Effector CD8-positive, alpha-beta T cell (primary cell): ENCODE results near the gene PORCN.

Experiments
- DNase-seq: peaks from one replicate; lab custom pipeline; 2025; lab: John Stamatoyannopoulos, UW

The PORCN gene

DNA sequence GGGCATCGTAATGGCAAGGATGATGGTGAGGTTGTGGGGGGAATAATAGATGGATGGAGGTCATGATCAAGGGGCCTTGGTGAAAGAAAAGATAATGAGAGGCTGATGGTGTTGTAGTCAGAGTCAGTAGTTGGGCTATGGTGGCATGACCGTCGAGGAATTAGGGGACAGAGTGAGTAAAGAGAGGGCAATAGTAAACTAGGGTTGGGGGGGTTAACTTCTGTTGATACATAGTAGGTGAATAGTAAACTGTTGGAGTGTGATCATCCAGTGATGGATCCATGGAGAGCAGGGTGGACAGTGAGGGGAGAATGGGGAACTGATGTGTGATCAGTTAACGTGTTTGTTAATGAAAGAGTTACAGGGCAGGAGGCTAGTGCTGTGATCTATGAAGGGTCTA is 31.9 kb upstream of the PORCN start:
- DNase-seq = no peak

DNA sequence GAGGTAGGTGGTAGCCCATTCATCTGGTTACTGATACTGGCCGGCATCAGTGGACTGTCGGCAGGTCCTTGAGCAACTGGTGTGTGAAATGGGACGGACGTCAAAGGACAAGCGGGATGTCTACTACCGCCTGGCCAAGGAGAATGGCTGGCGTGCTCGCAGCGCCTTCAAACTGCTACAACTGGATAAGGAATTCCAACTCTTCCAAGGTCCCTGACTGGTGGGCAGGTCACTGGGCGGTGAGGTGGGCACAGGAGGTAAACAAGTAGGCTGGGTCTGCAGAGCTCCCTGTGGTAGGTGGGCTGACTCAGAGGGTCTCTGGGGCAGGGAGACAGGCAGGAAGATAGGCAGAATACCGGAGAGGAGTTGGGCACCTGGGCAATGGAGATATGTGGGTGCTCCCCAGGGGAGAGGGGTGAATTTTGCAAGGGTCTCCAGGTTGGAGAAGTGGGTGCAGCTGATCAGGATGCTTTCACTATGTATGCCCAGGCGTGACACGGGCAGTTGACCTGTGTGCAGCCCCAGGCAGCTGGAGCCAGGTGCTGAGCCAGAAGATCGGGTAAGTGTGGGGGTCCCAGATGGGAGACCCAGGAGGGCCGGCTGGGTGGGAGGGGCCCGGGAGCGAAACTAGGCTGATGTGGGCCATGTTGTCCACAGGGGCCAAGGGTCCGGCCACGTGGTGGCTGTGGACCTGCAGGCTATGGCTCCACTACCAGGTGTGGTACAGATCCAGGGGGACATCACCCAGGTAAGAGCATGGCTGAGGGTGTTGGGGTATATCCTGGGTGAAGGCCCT is 30.6 kb upstream of the PORCN start:
- no peak for DNase-seq

DNA sequence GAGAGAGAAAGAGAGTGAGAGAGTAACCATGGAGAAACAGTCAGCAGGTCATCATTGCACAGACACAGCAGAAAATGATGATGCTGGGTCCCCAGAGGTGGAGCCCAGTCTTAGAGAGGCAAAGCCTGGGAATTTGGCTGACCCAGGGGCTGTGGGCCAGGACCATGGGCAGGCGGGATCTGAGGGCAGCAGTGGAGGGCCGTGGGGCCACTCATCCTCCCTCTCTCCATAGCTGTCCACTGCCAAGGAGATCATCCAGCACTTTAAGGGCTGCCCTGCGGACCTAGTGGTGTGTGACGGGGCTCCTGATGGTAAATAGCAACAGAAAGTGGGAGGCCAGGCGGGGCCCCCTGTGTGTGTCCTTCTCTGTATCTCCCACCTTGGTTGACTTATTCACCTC is 30.0 kb upstream of the PORCN start:
- no peak for DNase-seq

DNA sequence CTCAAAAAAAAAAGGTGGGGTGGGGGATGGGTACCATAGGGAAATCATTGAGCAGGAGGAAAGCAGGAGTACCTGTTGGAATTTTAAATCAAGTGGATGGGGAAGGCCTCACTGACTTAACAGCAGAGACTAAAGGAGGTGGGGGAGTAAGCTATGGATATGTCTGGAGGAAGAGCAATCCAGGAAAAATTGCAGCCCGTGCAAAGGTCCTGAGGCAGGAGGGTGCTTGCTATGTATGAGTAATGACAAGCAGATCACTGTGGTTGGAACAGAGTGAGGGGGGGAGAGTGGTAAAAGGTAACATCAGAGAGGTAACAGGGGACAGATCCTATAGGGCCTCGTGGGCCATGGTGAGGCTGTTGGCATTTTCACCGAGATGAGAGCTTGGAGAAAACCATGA is 28.6 kb upstream of the PORCN start:
- no peak for DNase-seq

DNA sequence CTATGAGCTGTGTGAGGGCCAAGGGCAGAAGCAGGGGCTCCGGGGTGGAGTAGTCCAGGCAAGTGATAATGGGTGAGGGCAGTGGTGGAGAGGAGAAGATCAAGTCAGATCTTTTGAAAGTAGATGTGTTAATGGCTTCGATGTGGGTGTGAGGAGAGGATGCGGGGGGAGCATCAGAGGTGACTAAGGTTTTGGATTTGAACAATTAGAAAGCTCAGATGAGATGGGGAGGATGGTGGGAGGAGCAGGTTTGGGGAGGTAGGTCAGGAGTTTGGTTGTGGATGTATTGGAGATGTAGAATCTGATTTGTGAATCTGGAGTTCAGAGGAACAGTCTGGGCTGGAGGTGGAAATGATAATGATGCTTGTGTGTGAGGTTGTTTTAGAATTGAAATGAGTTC is 28.2 kb upstream of the PORCN start:
- no peak for DNase-seq

DNA sequence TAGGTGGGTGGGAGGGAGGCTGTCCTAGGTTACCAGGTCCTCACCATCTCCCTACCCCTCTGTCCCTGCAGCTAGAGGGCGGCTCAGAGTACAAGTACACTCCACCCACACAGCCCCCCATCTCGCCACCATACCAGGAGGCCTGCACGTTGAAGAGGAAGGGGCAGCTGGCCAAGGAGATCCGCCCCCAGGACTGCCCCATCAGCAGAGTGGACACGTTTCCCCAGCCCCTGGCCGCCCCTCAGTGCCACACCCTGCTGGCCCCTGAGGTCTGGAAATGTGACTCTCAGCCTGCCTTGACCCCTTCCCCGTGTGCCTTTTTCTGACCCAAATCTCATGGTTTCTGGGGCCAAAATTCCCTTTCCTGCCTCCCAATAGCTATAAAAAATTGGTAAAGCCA is 26.3 kb upstream of the PORCN start:
- no peak for DNase-seq

DNA sequence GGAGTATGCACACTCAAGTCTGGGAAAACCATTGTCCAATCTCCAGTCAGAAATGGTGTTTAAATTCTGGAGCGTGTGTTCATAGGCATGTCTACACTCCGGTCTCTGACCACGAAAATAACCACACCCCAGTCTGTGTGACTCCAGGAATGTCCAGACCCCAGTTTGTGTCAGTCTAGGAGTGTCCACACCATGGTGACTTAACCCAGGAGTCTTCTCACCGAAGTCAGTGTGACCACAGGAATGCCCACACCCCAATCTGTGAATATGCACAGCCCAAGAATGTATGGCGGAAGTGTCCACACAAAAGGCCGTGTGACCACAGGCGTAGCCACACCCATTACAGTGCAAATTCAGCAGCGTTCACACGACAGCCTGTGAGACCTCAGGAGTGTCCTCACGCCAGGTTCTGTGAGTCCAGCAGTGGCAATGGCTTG is 21.4 kb upstream of the PORCN start:
- DNase-seq = no peak

DNA sequence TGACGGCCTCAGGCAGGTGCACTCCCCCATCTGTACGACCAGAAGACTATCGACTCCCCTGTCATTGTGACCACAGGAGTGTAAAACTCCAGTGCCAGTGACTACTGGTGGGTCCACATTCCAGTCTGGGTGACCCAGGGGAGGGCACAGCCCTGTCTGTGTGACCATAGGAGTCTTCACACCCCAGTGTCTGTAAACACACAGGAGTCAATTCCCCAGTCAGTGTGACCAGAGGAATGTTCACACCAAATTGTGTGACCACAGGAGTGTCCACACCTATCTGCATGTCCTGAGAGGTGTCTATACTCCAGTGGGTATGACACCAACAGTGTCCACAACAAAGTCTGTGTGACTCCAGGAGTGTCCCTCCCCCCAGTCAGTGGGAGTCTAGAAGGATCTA is 20.8 kb upstream of the PORCN start:
- DNase-seq = no peak

DNA sequence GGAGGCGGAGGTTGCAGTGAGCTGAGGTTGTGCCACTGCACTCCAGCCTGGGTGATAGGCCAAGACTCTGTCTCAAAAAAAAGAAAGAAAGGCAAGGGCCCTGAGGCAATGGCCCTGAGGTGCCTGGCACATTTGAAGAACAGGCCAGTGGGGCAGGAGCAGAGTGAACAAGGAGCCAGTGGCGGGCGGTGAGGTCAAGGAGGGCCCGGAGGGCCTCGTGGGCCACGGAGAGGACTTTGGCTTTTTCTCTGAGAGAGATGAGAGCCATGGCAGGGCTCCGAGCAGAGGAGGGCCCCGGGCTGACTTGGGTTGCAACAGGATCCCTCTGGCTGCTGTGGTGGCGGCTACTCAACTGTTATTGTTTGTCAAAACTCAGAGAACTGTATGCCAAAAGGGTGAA is 19.5 kb upstream of the PORCN start:
- DNase-seq = no peak

DNA sequence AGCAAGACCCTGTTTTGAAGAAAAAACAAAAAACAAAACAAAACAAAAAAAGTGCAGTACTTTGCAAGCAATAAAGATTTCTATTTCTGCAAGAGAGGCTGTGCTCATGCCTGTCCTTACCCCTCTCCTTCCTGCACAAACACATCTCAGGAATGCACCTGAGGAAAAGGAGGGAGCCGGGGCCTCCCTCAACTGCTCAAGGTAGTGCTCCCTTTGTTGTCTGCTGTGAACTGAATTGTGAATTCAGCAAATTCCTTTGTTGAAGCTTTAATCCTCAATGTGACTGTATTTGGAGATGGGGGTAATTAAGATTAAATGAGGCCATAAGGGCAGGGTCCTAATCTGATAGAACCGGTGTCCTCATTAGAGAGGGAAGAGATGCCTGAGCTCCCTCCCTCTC is 18.9 kb upstream of the PORCN start:
- DNase-seq = no peak

DNA sequence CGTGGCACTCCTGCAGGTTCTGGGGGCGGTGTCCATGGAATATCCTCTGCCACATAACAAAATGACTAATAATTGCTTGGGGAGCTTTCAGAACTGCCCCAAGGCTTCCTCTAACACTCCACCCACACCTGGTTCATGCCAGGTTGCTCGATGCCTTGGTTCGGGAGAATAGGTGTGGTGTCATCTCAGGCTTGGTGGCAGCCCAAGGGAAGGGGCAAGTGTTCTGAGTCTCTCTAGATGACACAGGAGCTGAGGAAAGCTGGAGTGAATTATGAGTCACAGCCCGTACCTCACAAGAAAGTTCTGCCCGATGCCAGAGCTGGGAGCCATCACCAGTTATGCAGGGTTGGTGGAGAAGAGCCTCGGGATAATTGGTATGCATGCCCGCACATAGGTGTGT is 18.1 kb upstream of the PORCN start:
- no peak for DNase-seq

DNA sequence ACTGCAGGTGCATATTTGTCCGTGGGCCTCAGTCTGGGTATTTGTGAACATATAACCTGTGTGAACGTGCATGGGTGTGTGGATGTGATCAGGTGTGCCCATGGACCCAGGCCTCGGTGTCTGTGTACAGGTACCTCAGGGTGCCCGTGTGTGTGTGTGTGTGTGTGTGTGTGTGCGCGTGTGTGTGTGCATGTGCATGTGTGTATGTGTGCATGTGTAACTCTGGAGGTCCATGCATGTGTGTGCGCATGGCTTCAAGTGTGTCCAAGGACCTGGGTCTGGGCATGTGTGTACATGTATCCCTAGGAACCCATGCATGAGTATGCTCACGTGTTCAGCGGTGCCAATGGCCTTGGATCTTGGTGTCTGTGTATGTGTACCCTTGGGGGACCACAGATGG is 17.0 kb upstream of the PORCN start:
- no peak for DNase-seq

DNA sequence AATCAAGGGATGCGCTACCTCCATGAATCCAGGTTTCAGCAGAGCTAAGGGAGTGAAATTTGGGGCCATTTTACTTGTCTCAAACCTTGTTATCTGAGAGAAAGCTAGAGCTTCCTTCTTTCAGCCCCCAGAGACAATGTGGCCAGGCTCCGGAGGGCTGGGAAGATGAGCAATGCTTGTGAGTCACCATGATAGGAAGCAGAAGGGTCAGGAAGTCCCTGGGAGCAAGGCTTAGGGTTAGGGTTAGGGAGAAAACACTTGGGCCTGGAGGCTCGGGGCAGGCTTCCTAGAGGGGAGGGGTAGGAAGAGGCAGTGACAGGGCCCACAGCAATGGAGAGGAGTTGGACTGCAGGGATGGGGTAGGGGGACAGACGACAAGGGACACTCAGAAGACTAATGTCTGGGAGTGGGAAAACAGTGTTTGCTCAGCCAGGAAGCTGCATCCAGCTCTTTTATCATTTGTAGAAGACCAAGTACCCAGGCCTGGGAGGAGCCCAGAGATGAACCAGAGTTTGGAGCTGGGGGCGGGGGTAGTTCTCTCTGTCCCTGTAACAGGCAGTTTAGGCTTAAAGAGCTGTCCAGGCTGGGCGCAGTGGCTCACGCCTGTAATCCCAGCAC is 16.4 kb upstream of the PORCN start:
- no peak for DNase-seq

DNA sequence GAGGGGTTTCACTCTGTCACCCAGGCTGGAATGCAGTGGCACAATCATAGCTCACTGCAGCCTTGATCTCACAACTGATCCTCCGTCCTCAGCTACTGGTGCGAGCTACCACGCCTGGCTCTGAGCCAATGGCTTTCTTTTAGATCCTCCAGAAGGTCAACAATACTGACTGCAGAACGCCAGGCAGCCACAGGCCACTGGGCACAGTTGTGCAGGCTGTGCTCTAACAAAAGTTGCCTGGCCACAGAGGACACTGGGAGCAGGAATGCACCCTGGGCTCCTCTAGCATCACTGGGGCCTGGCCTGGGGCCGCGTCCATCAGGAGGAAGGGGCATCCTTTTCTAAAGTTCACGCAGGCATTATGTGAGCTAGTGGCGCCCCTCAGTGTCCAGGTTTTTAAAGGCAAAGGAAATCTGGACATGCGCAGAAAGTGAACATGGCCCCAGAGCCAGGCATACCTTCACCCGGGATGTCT is 14.9 kb upstream of the PORCN start:
- no peak for DNase-seq

DNA sequence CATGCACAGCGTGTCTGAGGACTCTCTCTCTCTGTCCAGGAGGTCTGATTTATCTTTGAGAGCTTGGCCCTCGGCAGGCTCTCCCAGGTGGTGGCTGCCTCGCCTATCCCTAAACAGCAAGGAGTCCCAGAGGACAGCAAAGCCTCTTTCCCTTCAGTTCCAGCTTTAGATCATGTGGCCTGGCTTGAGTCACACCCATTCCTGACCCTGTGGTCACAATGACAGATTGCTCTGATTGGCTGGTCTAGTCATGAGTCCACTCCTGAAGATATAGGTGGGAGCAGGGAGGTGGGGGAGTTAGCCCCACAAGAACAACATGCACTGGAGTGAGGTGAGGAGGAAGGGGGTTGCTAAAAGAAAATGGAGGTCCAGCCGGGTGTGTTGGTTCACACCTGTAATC is 12.1 kb upstream of the PORCN start:
- DNase-seq = no peak

DNA sequence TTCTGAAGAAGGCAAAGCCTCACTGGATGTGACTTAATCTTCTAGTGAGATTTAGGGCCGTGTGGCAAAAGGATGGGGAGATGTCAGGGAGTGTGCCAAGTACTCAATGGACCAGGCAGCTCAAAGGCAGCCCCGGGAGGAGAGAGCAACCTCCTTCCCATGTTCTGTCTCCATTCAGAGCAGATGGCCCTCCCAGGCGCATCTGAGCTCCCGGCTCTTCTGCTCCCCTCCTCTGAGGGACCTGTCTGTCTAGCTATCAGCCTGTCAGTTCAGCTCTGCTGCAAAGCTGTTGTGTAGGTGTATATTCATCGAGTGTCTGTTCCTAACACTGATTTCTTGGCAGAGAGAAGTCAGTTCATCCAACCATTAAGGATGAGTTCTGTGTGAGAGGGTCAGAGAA is 10.9 kb upstream of the PORCN start:
- DNase-seq = no peak

DNA sequence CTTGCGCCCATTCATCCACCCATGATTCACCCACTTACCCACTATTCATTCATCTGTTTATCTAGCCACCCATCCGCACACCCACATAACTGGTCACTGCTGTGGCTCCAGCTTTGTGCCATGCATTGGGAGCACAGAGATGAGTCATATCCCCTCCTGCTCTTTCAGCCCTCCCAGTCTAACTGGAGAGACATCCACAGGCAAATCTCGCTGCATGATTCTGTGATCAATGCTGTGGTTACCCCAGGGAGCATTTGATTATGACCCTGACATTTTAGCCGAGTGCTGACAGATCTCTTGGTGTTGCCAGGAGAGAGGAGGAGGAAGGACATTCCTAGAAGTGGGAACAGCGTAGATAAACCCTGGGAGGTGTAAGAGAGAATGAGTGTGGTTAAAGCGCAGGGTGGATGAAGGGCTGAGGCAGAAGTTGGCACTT is 10.4 kb upstream of the PORCN start:
- no peak for DNase-seq

DNA sequence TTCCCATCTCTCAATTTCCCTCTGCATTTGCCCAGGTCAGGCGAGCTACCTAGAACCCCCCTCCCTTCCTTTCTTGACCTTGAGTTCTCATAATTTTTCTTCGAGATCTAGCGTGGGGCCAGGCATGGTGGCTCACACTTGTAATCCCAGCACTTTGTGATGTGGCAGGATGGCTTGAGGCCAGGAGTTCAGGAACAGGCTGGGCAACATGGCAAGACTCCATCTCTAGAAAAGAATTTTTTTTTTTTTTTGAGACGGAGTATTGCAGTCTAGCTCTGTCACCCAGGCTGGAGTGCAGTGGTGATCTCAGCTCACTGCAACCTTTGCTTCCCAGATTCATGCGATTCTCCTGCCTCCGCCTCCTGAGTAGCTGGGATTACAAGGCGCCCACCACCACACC is 4.5 kb upstream of the PORCN start:
- no peak for DNase-seq

DNA sequence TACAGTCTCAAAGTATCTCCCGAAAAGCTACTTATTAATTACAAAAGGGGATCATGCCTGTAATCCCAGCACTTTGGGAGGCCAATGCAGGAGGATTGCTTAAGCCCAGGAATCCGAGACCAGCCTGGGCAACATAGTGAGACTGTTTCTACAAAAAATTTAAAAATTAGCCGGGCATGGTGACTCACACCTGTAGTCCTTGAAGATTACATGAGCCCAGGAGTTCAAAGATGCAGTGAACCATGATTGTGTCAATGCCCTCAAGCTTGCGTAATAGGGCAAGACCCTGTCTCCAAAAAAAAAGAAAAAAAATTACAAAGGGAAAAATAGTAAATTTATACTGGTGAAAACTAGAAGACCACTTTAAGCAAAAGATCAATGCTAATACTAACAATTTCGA is 3.3 kb upstream of the PORCN start:
- DNase-seq = no peak

DNA sequence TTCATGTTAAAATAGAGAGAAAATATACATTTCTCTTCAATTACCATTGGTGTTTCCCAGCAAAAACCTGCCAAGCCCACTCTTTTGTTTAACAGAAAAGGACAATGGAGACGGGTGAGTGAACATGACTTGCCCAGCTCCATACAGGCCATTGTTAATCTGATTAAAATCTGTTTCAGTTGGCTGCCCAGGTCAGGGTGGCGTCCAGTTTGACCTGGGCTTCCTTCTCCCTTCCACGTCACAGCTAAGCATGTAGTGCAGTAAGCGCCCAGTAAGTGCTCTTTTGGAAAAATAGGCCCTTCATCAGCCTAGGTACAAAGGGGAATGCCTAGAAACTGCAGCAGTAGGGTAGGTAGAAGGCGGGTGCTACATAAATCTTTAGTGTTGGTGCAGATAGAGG is 1.5 kb upstream of the PORCN start:
- no peak for DNase-seq

DNA sequence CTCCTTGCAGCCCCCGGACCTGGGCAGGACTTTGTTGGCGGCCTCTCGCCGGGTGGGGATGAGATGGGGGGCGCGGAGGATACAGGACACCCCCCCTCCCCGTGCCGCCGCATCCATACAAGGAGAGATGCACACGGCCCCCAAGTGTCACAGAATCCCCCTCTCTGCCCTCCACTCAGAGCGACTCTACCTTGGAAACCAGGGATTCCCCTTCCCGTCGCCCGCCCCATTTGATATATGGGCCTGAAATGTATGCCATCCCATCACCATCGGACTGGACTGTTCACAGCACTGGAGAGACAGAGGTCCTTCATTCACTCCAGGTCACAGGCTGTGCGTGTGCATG is 426 bp downstream of the PORCN start:
- peak; percentile 1 for DNase-seq

DNA sequence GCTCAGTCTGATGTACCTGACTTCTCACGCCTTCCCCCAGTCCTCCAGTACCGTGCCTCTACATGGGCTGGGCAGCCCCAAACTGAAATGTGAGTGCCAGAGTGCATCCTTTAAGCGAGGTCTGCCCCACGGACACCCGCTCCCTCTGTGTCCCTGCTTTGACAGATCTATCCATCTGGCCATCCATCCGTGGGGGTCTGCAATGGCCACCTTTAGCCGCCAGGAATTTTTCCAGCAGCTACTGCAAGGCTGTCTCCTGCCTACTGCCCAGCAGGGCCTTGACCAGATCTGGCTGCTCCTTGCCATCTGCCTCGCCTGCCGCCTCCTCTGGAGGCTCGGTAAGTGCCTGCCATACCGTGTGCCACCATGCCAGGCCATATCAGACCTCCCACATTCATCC is 827 bp downstream of the PORCN start:
- no peak for DNase-seq

DNA sequence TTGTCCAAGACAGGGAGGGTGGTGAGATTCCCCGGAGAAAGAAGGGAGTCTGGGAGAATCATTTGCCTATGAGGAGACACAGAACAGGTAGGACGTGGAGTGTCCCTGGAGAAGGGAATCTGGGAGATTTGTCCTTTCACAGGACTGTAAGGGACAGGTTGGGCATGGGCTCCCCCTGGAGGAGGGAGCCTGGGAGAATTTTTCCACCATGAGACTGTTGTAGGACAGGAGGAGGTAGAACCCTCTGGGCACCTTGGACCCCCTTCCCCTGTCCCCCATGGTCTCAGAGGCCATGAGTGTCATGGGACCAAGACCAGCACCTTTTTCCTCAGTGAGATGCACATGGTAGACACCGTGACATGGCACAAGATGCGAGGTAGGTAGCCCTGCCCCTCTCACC is 2.8 kb downstream of the PORCN start:
- no peak for DNase-seq

DNA sequence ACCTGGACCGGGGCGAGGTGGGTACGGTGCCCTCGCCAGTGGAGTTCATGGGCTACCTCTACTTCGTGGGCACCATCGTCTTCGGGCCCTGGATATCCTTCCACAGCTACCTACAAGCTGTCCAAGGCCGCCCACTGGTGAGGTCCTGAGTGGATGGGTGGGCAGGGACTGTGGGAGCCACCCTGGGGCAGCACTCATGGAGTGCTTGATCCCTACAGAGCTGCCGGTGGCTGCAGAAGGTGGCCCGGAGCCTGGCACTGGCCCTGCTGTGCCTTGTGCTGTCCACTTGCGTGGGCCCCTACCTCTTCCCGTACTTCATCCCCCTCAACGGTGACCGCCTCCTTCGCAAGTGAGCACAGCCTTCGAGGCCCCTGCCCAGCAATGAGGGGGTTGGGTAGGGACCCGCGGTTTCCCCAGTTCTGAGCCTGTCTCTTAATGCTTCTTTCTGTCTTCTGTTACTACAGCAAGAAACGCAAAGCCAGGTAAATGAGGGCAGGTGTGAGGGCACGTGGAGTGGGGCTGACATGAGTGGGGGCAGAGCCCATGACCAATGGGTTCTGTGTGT is 3.7 kb downstream of the PORCN start:
- DNase-seq = no peak
